ENCODE measurements around the gene UCMA. TPM values are rescaled to one million over a fixed set of nuclear protein-coding genes. Genes with fewer than 3 reads are reported as not detected.
"Not testable (repeated sequence)": the region's sequence is repeated elsewhere in the genome, so short reads cannot be mapped to it uniquely, and the experiment has no call there.

Gene UCMA
- total RNA-seq (2014; rRNA removed; shearing (Covaris generic)) = not detected in 2 replicates

- Histone ChIP-seq H3K4me3 (ENCODE audit: insufficient read depth, low read depth, low read length) (no peak within 1 kb of the TSS), H3K36me3 (replicated peaks; ENCODE audit: control insufficient read depth, insufficient read depth, low read length) (no peaks in the 10 kb centered on the region), H3K27me3 (ENCODE audit: control insufficient read depth, insufficient read depth, low read length) (no peaks in the 10 kb centered on the region)
- DNase-seq = peak; percentile 71
Observed at GRCh38 chr10:13234172-13234571, at the start of gene UCMA. TSS of gene UCMA (minus strand) at chr10:13234374. CDS start at chr10:13234258, 116 bp downstream.

GRCh38 chr10:13282348-13282747 is 48.2 kb upstream of the UCMA start:
- not testable (repeated sequence) for DNase-seq; H3K36me3 ChIP-seq (replicated peaks; ENCODE audit: control insufficient read depth, insufficient read depth, low read length); H3K27me3 ChIP-seq (ENCODE audit: control insufficient read depth, insufficient read depth, low read length); H3K4me3 ChIP-seq (ENCODE audit: insufficient read depth, low read depth, low read length)

DNA sequence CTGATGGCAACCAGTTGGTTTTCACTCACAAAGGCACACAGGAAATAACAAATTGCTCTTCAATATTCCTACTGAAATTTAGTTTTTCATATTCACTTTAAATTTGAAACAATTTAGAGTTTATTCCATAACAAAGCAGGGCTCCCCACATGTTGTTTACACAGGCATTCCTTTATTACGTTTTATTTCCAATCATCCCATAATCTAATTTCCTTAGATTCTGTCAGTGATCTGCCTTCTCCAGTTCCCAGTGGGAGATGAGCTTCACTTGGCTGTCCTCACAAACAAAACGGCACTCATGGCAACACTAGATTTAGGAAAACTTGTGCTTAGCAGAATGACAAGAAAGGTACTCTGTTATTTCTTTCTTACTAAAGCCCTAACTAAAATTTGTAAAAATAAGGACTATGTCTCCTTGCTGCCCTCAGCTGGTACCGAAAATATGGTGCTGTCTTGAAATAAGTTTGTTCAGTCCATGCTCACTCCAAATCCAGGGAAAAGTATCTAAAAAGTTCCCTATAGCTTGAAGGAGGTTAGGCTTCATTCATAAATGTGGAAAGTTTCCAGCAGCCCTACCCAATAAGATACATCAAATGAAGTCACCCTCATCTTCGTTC is 42.7 kb upstream of the UCMA start:
- Histone ChIP-seq H3K4me3 (ENCODE audit: insufficient read depth, low read depth, low read length) (no peak overlapping the region), H3K27me3 (ENCODE audit: control insufficient read depth, insufficient read depth, low read length) (no peaks in the 10 kb centered on the region), H3K36me3 (replicated peaks; ENCODE audit: control insufficient read depth, insufficient read depth, low read length) (no peaks in the 10 kb centered on the region; the same call in 1 of the 2 replicates)
- no peak for DNase-seq

DNA sequence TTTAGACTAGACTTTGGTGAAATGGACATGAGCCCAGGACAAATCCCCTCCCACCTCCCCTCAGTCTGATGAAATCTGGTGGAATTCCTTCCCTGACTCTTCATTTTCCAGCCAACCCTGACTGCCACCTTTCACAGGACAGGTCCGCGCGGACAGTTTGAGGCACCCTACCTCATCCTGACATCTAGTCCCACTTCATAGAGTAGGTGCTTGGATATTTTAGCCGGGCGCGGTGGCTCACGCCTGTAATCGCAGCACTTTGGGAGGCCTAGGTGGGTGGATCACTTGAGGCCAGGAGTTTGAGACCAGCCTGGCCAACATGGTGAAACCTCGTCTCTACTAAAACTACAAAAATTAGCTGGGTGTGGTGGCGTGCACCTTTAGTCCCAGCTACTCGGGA is 42.0 kb upstream of the UCMA start:
- H3K36me3 ChIP-seq (replicated peaks; ENCODE audit: control insufficient read depth, insufficient read depth, low read length); DNase-seq; H3K4me3 ChIP-seq (ENCODE audit: insufficient read depth, low read depth, low read length); H3K27me3 ChIP-seq (ENCODE audit: control insufficient read depth, insufficient read depth, low read length): not testable (repeated sequence)

DNA sequence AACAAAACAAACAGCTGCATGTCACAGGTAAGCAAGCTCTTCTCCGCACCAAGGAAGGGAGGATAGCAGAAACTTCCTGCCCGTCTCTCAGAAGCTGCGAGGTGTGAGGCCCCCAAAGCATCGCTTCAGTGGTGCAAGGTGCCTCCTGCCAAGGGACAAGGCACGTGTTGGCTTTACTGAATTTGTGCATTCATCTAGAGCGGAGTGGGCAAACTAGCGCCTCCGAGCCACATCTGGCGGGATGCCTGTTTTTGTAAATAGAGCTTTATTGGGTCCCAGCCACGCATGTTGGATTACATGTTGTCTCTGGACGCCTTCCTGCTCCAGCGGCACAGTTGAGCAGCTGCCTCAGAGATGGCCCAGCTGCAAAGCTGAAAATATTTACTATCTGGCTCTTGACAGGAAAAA is 38.0 kb upstream of the UCMA start:
- no peaks in the 10 kb centered on the region for H3K27me3 ChIP-seq (ENCODE audit: control insufficient read depth, insufficient read depth, low read length)
- H3K4me3 ChIP-seq (ENCODE audit: insufficient read depth, low read depth, low read length) = no peak overlapping the region
- no peaks in the 10 kb centered on the region for H3K36me3 ChIP-seq (replicated peaks; ENCODE audit: control insufficient read depth, insufficient read depth, low read length)
- peak; percentile 53 for DNase-seq

DNA sequence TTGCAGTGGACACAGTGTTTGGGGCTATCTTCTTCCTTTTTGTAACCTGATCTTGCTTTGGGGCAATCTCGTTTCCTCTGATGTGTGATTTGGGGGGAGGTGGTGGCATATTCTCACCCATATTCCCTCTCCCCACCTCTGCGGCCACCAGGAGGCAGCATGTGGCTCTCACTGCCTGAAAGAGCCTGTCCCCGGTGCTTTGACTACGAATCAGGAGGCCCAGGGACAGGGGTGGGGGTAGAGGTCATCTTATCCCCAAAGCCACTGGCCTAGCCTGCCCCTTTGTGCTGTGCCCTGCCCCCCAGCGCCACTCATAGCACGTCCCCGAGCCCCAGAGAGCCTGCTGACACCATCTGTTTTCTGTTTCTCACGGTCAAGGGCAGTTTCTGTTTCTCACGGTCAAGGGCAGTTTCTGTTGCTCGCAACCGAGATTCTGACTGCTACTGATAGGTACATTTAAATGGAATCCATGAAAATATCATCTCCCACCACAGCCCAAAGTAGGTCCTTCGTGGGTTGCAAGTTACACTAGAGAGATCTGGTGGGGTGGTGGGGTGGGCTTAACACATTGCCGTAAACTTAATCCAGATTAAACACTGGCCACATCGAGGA is 37.5 kb upstream of the UCMA start:
- H3K27me3 ChIP-seq (ENCODE audit: control insufficient read depth, insufficient read depth, low read length) = no peaks in the 10 kb centered on the region
- no peaks in the 10 kb centered on the region for H3K36me3 ChIP-seq (replicated peaks; ENCODE audit: control insufficient read depth, insufficient read depth, low read length)
- DNase-seq = peak; percentile 92
- H3K4me3 ChIP-seq (ENCODE audit: insufficient read depth, low read depth, low read length) = no peak overlapping the region

DNA sequence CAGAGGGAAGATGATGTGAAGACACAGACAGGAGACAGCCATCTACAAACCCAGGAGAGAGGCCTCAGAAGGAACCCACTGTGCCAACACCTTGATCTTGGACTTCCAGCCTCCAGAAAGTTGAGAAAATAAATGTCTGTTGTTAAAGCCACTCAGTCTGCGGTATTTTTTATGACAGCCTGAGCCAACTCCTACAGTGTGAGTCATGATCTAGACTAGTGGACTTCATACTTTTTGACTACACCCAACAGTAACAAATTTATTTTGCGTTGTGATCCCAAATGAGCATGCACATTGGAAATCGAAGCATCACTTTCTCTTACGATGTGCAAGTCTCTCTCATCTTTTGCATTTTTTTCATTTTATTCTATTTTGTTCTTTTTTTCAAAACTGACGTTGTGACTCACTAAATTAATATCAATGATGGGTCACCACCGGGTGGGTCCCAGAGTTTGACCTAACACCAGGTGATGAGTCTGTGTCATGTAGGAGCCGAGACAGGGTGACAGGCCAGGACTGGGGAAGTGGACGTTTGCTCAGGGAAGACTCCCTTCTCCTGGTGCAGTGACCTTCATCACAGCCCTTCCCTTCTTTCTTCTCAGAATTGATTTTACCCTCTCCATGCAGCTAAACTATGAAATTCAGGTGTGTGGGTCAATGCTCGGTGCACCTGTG is 36.8 kb upstream of the UCMA start:
- Histone ChIP-seq H3K4me3 (ENCODE audit: insufficient read depth, low read depth, low read length) (no peak overlapping the region), H3K36me3 (replicated peaks; ENCODE audit: control insufficient read depth, insufficient read depth, low read length) (no peaks in the 10 kb centered on the region), H3K27me3 (ENCODE audit: control insufficient read depth, insufficient read depth, low read length) (no peaks in the 10 kb centered on the region)
- no peak for DNase-seq

GRCh38 chr10:13268841-13269240 is 34.7 kb upstream of the UCMA start:
- H3K27me3 ChIP-seq (ENCODE audit: control insufficient read depth, insufficient read depth, low read length) = no peaks in the 10 kb centered on the region
- no peak overlapping the region for H3K4me3 ChIP-seq (ENCODE audit: insufficient read depth, low read depth, low read length)
- H3K36me3 ChIP-seq (replicated peaks; ENCODE audit: control insufficient read depth, insufficient read depth, low read length) = no peaks in the 10 kb centered on the region
- DNase-seq = no peak

DNA sequence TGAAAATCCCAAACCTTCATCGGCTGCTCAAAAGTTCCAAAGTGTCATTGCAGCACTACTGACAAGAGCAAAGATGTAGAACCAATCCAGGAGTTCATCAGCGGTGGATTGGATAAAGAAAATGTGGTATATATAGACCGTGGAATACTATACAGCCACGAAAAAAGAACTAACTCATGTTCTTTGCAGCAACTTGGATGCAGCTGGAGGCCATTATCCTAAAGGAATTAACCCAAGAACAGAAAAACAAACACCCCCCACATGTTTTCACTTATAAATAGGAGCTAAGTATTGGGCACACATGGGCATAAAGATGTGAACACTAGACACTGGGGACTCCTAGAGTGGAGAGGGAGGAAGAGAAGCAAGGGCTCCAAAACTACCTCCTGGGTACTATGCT is 34.1 kb upstream of the UCMA start:
- H3K27me3 ChIP-seq (ENCODE audit: control insufficient read depth, insufficient read depth, low read length) = no peaks in the 10 kb centered on the region
- no peak overlapping the region for H3K4me3 ChIP-seq (ENCODE audit: insufficient read depth, low read depth, low read length)
- DNase-seq = no peak
- H3K36me3 ChIP-seq (replicated peaks; ENCODE audit: control insufficient read depth, insufficient read depth, low read length) = no peaks in the 10 kb centered on the region

- DNase-seq = no peak
- no peak overlapping the region for H3K4me3 ChIP-seq (ENCODE audit: insufficient read depth, low read depth, low read length)
- H3K27me3 ChIP-seq (ENCODE audit: control insufficient read depth, insufficient read depth, low read length) = no peaks in the 10 kb centered on the region
- H3K36me3 ChIP-seq (replicated peaks; ENCODE audit: control insufficient read depth, insufficient read depth, low read length) = no peaks in the 10 kb centered on the region
Observed at GRCh38 chr10:13263591-13263990, 29.4 kb upstream of the UCMA start.

DNA sequence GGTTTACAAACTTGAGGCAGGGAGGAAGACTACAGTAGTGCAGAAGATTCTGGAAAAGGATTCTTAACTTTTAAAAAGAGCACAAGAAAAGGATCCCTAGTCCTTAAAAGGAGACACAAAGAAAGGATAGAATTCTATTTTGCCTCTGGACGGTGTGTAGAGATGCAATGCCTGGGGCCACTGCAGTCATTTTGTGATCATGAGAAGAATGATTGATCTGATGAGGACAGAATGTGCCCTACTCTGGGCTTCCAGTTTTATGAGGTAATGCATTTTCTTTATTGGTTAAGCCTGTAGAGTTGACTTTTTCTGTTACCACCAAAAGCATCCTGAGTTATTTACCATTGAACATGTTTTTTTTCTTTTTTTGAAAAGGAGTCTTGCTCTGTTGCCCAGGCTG is 28.3 kb upstream of the UCMA start:
- no peaks in the 10 kb centered on the region for H3K27me3 ChIP-seq (ENCODE audit: control insufficient read depth, insufficient read depth, low read length)
- H3K4me3 ChIP-seq (ENCODE audit: insufficient read depth, low read depth, low read length) = no peak overlapping the region
- no peaks in the 10 kb centered on the region for H3K36me3 ChIP-seq (replicated peaks; ENCODE audit: control insufficient read depth, insufficient read depth, low read length)
- DNase-seq = no peak

DNA sequence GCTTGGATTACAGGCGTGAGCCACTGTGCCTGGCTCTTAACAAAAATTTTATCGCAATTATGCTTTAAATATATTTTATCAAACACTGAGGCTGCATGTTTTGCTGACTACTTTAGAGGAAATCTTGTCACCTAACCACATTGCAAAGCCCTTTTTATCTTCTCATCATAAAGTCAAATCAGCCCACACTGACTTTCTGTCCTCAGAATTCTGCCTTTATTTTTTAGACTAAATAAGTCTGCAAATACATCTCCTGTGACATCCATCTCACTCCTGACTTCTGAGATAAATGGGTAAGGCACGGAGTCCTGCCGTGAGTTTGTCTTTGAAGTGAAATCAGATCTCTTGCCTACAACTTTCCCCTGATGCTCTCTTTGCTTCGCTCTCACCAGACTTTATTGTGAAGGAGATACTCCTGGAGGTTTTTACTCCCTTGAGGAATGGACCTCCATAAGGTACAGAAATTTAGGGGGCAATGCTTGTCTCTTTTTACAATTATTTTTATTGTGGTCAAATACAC is 23.5 kb upstream of the UCMA start:
- no peaks in the 10 kb centered on the region for H3K36me3 ChIP-seq (replicated peaks; ENCODE audit: control insufficient read depth, insufficient read depth, low read length)
- no peak overlapping the region for H3K4me3 ChIP-seq (ENCODE audit: insufficient read depth, low read depth, low read length)
- no peaks in the 10 kb centered on the region for H3K27me3 ChIP-seq (ENCODE audit: control insufficient read depth, insufficient read depth, low read length)
- no peak for DNase-seq

- DNase-seq = no peak
- no peaks in the 10 kb centered on the region for H3K27me3 ChIP-seq (ENCODE audit: control insufficient read depth, insufficient read depth, low read length)
- H3K4me3 ChIP-seq (ENCODE audit: insufficient read depth, low read depth, low read length) = no peak overlapping the region
- H3K36me3 ChIP-seq (replicated peaks; ENCODE audit: control insufficient read depth, insufficient read depth, low read length) = no peaks in the 10 kb centered on the region
Observed at GRCh38 chr10:13256627-13257026, 22.5 kb upstream of the UCMA start.

DNA sequence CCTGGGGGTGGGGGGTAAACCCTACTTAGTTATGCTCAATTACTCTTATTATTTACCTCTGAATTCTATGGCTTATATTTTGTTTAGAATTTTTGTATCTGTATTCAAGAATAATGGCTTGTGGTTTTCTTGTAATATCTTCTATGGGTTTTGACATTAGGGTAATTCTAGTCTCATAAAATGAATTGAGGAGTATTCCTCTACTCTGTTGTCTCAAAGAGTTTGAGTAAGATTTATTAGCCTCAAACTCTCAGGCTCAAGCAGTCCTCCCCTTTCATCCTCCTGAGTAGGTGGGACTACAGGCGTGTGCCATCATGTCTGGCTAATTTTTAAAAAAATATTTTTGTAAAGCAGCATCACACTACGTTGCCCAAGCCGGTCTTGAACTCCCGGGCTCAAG is 19.6 kb upstream of the UCMA start:
- H3K27me3 ChIP-seq (ENCODE audit: control insufficient read depth, insufficient read depth, low read length) = no peaks in the 10 kb centered on the region
- no peaks in the 10 kb centered on the region for H3K36me3 ChIP-seq (replicated peaks; ENCODE audit: control insufficient read depth, insufficient read depth, low read length)
- H3K4me3 ChIP-seq (ENCODE audit: insufficient read depth, low read depth, low read length) = no peak overlapping the region
- no peak for DNase-seq

- no peak overlapping the region for H3K4me3 ChIP-seq (ENCODE audit: insufficient read depth, low read depth, low read length)
- no peaks in the 10 kb centered on the region for H3K36me3 ChIP-seq (replicated peaks; ENCODE audit: control insufficient read depth, insufficient read depth, low read length)
- no peak for DNase-seq
- H3K27me3 ChIP-seq (ENCODE audit: control insufficient read depth, insufficient read depth, low read length) = no peaks in the 10 kb centered on the region
Observed at GRCh38 chr10:13247784-13248183, 13.6 kb upstream of the UCMA start.
